ENCODE data around the gene ISCU.

ISCU gene

GRCh38 chr12:108559007-108559655 lies 3.3 kb upstream of the ISCU start:
- H3K4me3 ChIP-seq (ENCODE audit: low read length) = peak overlapping the region; percentile 78
- H3K4me1 ChIP-seq (ENCODE audit: insufficient read depth, low read length) = peaks cover 21% of the 10 kb centered on the region
- H3K9me3 ChIP-seq (ENCODE audit: low read length) = no peaks in the 10 kb centered on the region
- no peaks in the 10 kb centered on the region for H3K27me3 ChIP-seq (ENCODE audit: insufficient read depth, low read length)
- no peak overlapping the region for H2AFZ ChIP-seq (ENCODE audit: low read depth, low read length)
- H3K36me3 ChIP-seq (ENCODE audit: insufficient read depth, low read length) = peaks cover 12% of the 10 kb centered on the region

DNA sequence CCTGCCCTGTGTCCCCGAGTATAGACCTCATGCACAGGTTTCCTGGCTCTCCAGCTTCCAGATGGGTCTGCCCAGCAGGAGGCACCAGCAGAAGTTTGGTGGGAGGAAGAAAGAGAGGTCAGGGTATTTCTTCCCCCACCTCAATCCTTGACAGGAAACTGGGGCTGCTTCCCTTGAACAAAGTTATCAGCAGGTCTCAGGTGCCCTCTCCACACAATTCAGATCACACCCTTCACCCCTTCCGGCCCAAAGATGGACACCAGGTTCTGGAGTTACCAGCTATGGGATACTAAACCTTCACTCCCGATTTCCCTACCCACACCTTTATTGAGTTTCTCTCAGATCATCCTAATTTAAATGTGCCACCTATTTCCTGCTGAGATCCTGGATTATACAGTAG lies 2.6 kb upstream of the ISCU start:
- Histone ChIP-seq H3K4me1 (ENCODE audit: insufficient read depth, low read length) (peaks cover 22% of the 10 kb centered on the region), H3K27me3 (ENCODE audit: insufficient read depth, low read length) (no peaks in the 10 kb centered on the region), H3K4me3 (ENCODE audit: low read length) (peak overlapping the region; percentile 78), H2AFZ (ENCODE audit: low read depth, low read length) (no peak overlapping the region), H3K9me3 (ENCODE audit: low read length) (no peaks in the 10 kb centered on the region), H3K36me3 (ENCODE audit: insufficient read depth, low read length) (peaks cover 18% of the 10 kb centered on the region)

DNA sequence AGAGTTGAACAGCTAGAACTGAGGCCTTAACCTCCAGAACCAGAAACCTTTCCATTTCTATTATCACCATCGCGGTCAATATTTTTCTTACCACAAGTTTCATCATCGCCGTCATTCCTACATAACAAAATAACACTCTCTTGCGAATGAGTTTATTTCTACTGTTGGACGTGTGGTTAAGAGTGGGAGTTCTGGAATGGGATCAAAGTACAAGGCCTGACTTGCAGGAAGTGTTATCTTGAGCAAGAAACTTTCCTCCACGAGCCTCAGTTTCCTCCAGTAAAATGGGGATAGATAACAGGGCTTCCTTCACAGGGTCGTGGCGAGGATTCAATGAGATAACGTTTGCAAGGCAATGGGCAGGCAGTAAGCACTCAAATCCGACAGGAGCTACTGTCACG lies 2.1 kb upstream of the ISCU start:
- no peaks in the 10 kb centered on the region for H3K27me3 ChIP-seq (ENCODE audit: insufficient read depth, low read length)
- peaks cover 24% of the 10 kb centered on the region for H3K36me3 ChIP-seq (ENCODE audit: insufficient read depth, low read length)
- peak overlapping the region; percentile 66 for H2AFZ ChIP-seq (ENCODE audit: low read depth, low read length)
- H3K9me3 ChIP-seq (ENCODE audit: low read length) = no peaks in the 10 kb centered on the region
- peak overlapping the region; percentile 78 for H3K4me3 ChIP-seq (ENCODE audit: low read length)
- H3K4me1 ChIP-seq (ENCODE audit: insufficient read depth, low read length) = peaks cover 22% of the 10 kb centered on the region

- H3K36me3 ChIP-seq (ENCODE audit: insufficient read depth, low read length) = peaks cover 29% of the 10 kb centered on the region
- no peaks in the 10 kb centered on the region for H3K9me3 ChIP-seq (ENCODE audit: low read length)
- peaks cover 22% of the 10 kb centered on the region for H3K4me1 ChIP-seq (ENCODE audit: insufficient read depth, low read length)
- no peaks in the 10 kb centered on the region for H3K27me3 ChIP-seq (ENCODE audit: insufficient read depth, low read length)
- peak within 1 kb of the TSS; percentile 66 for H2AFZ ChIP-seq (ENCODE audit: low read depth, low read length)
- peak within 1 kb of the TSS; percentile 78 for H3K4me3 ChIP-seq (ENCODE audit: low read length)
Measured at GRCh38 chr12:108560752-108561719, 1.4 kb upstream of the ISCU start, which contains the start of gene SART3. SART3 (minus strand) TSS chr12:108561173; CDS start chr12:108561154, 19 bp downstream.

- H3K9me3 ChIP-seq (ENCODE audit: low read length) = no peaks in the 10 kb centered on the region
Measured at GRCh38 chr12:108561852-108562347, 496 bp upstream of the ISCU start.

DNA sequence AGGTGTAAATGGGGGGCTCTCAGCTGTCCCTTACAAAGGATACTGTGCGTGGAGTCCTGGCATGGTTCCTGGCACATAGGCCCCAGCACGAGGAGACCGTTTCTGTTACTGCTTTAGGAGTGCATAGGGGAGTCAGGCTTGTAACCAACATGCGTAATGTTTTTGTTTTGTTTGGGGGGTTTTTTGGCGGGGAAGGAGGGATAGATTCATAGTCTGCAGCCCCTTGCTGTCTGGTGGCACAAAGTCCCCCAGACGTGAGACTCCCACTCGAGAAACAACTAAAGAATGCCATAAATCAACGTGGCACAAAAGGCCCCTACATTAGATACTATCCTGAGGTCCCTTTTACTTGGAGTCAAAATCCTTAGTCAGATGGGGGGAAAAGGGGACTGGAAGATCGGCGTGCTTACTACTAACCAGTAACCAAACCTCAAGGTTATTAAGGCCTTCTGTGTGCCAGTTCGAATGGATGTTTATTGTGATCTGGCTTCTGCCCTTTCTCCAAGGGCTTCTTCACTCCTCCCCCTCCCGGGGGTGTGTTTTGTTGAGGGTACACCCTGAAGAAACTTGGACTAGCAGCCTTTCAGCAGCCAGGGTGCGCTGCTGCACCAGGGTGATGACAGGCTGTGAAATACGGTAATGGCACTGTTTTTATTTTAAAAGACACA lies 874 bp downstream of the ISCU start:
- Histone ChIP-seq H2AFZ (ENCODE audit: low read depth, low read length) (peak overlapping the region; percentile 81), H3K9me3 (ENCODE audit: low read length) (no peaks in the 10 kb centered on the region), H3K27me3 (ENCODE audit: insufficient read depth, low read length) (no peaks in the 10 kb centered on the region), H3K36me3 (ENCODE audit: insufficient read depth, low read length) (peaks cover 41% of the 10 kb centered on the region), H3K4me3 (ENCODE audit: low read length) (peak overlapping the region; percentile 89), H3K4me1 (ENCODE audit: insufficient read depth, low read length) (peaks cover 22% of the 10 kb centered on the region)

More at GRCh38 chr12:108561852-108562347, 496 bp upstream of the ISCU start:
- Histone ChIP-seq H3K27me3 (ENCODE audit: insufficient read depth, low read length) (no peaks in the 10 kb centered on the region), H3K4me3 (ENCODE audit: low read length) (peak overlapping the region; percentile 78), H3K36me3 (ENCODE audit: insufficient read depth, low read length) (peaks cover 37% of the 10 kb centered on the region), H3K4me1 (ENCODE audit: insufficient read depth, low read length) (peaks cover 22% of the 10 kb centered on the region), H2AFZ (ENCODE audit: low read depth, low read length) (peak overlapping the region; percentile 66)

DNA sequence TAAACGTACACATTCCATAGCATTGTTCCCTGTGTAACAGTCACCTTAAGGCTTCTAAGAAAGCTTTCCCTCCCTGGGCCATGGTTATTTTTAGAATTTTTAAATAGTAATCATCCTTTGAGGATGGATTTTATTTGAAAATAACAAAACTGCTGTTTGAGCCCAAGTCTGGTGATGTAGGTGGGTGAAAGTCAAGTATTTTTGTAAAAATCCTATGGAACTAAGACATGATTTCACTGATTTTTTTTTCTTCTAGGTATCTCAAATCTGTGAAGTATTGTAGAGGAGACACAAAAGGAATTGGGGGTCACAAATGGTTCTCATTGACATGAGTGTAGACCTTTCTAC lies 1.4 kb downstream of the ISCU start:
- peaks cover 22% of the 10 kb centered on the region for H3K4me1 ChIP-seq (ENCODE audit: insufficient read depth, low read length)
- no peak overlapping the region for H2AFZ ChIP-seq (ENCODE audit: low read depth, low read length)
- H3K27me3 ChIP-seq (ENCODE audit: insufficient read depth, low read length) = no peaks in the 10 kb centered on the region
- peaks cover 45% of the 10 kb centered on the region for H3K36me3 ChIP-seq (ENCODE audit: insufficient read depth, low read length)
- H3K9me3 ChIP-seq (ENCODE audit: low read length) = no peaks in the 10 kb centered on the region
- H3K4me3 ChIP-seq (ENCODE audit: low read length) = peak overlapping the region; percentile 89

- peaks cover 19% of the 10 kb centered on the region for H3K4me1 ChIP-seq (ENCODE audit: insufficient read depth, low read length)
- H2AFZ ChIP-seq (ENCODE audit: low read depth, low read length) = no peak overlapping the region
- no peaks in the 10 kb centered on the region for H3K27me3 ChIP-seq (ENCODE audit: insufficient read depth, low read length)
- peaks cover 51% of the 10 kb centered on the region for H3K36me3 ChIP-seq (ENCODE audit: insufficient read depth, low read length)
- no peaks in the 10 kb centered on the region for H3K9me3 ChIP-seq (ENCODE audit: low read length)
- no peak overlapping the region for H3K4me3 ChIP-seq (ENCODE audit: low read length)
Measured at GRCh38 chr12:108564724-108565123, 2.3 kb downstream of the ISCU start.

GRCh38 chr12:108565146-108565545 lies 2.8 kb downstream of the ISCU start:
- no peak overlapping the region for H3K4me3 ChIP-seq (ENCODE audit: low read length)
- no peaks in the 10 kb centered on the region for H3K27me3 ChIP-seq (ENCODE audit: insufficient read depth, low read length)
- peaks cover 15% of the 10 kb centered on the region for H3K4me1 ChIP-seq (ENCODE audit: insufficient read depth, low read length)
- H2AFZ ChIP-seq (ENCODE audit: low read depth, low read length) = no peak overlapping the region
- peaks cover 51% of the 10 kb centered on the region for H3K36me3 ChIP-seq (ENCODE audit: insufficient read depth, low read length)
- no peaks in the 10 kb centered on the region for H3K9me3 ChIP-seq (ENCODE audit: low read length)

DNA sequence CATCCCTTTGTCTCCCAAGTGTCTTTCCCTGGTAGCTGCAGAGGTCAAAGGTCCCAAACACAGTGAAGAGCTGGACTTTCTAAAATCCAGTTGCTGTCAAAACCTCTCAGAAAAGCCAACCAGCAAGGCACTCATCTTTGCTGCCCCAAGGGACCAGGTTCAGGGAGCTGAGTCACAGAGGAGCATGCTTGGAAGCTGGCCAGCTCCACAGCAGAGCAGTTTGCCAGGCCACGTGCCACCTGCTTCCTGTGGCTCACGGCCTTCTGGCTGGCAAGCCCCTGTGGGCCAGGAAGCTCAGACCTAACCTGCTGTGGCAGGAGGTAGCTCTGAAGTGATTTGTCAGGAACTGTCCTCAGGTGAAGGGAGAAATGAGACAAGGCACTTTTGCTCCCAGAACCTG lies 3.6 kb downstream of the ISCU start:
- no peak overlapping the region for H2AFZ ChIP-seq (ENCODE audit: low read depth, low read length)
- peaks cover 13% of the 10 kb centered on the region for H3K4me1 ChIP-seq (ENCODE audit: insufficient read depth, low read length)
- no peak overlapping the region for H3K4me3 ChIP-seq (ENCODE audit: low read length)
- H3K9me3 ChIP-seq (ENCODE audit: low read length) = no peaks in the 10 kb centered on the region
- no peaks in the 10 kb centered on the region for H3K27me3 ChIP-seq (ENCODE audit: insufficient read depth, low read length)
- H3K36me3 ChIP-seq (ENCODE audit: insufficient read depth, low read length) = peaks cover 51% of the 10 kb centered on the region

- Histone ChIP-seq H3K9me3 (ENCODE audit: low read length) (no peaks in the 10 kb centered on the region), H3K27me3 (ENCODE audit: insufficient read depth, low read length) (no peaks in the 10 kb centered on the region), H3K4me1 (ENCODE audit: insufficient read depth, low read length) (peaks cover 13% of the 10 kb centered on the region), H3K36me3 (ENCODE audit: insufficient read depth, low read length) (peaks cover 51% of the 10 kb centered on the region), H3K4me3 (ENCODE audit: low read length) (no peak overlapping the region), H2AFZ (ENCODE audit: low read depth, low read length) (no peak overlapping the region)
Measured at GRCh38 chr12:108566452-108566851, 4.1 kb downstream of the ISCU start.

DNA sequence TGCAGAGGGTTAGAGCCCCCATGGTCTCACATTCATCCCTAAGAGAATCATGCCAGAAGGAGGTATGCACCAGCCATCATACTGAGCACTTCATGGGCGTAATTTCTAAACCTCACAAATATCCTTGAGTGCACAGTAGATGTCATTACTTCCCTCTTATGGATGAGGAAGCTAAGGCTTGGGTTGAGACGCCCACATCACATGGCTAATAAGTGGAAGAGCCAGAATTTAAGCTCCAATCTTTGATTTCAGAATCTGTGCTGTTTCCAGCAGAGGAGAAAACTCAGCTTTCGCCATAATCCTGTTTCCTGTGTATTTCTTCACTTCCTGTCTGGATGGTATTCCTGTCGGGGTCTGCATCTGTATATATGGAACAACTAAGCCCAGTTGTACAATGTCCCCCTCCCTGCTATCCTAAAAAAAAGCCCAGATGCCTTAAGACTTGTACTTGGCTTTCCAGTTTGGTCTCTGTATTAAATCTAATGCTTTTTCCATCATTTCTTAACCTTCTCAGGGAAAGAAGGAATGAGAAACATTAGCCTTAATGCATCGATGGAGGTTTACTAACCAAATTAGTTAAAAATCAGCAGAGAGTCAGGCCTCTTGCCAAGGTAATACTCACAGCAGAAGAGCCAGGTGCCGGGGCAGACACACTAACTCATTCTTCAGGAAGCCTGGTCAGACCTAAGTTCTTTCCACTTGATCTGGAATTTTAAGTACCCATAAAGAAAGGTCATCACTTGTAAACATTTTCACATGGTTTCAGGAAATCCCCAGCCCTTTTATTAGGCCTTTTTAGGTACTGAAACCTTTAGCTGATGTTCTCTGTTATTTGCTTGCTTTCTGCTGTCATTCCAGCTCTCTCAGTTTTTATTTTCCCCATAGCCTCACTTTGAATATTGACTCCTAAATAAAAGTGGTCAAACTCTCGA lies 5.3 kb downstream of the ISCU start:
- H3K4me1 ChIP-seq (ENCODE audit: insufficient read depth, low read length) = peaks cover 8% of the 10 kb centered on the region
- no peak overlapping the region for H3K4me3 ChIP-seq (ENCODE audit: low read length)
- no peaks in the 10 kb centered on the region for H3K9me3 ChIP-seq (ENCODE audit: low read length)
- H3K36me3 ChIP-seq (ENCODE audit: insufficient read depth, low read length) = peaks cover 51% of the 10 kb centered on the region
- no peaks in the 10 kb centered on the region for H3K27me3 ChIP-seq (ENCODE audit: insufficient read depth, low read length)
- no peak overlapping the region for H2AFZ ChIP-seq (ENCODE audit: low read depth, low read length)
